RWPE1 (cell line): ENCODE measurements around the gene PEX26.

Source experiments
- CTCF ChIA-PET: fragments of 350-600 bp; sonication (Branson Sonifier 250); formaldehyde crosslinking; extraction: SDS; loops from one replicate; lab custom pipeline; 2021; lab: Yijun Ruan, JAX
- POLR2A ChIA-PET: fragments of 400-600 bp; formaldehyde crosslinking; extraction: SDS; loops from one replicate; lab custom pipeline; 2020; ENCODE audit warnings: antibody characterized with exemption; ENCODE audit not compliant: low non-redundant PET; lab: Yijun Ruan, JAX
- DNase-seq: peaks from one replicate; pipeline ENCODE4 v3.0.0; 2012; ENCODE audit warnings: low spot score
- H3K27ac ChIP-seq: fragments of 450-650 bp; 2 replicates; pipeline ENCODE4 v1.5.1; 2017
- CTCF ChIP-seq: fragments of 450-650 bp; conservative IDR thresholded peaks from 2 replicates; pipeline ENCODE4 v1.5.1; 2017; ENCODE audit warnings: low read depth, mild to moderate bottlenecking

The PEX26 gene

GRCh38 chr22:18148293-18148965, 70.6 kb downstream of the PEX26 start:
- no peak overlapping the region for H3K27ac ChIP-seq
- DNase-seq = no peak
- CTCF ChIA-PET = no interaction called here
- POLR2A ChIA-PET = no interaction called here
- TF ChIP-seq CTCF = no peak

GRCh38 chr22:18152519-18152918, 74.7 kb downstream of the PEX26 start:
- CTCF ChIA-PET = no interaction called here
- no peak overlapping the region for H3K27ac ChIP-seq
- TF ChIP-seq CTCF = no peak
- POLR2A ChIA-PET = no interaction called here
- no peak for DNase-seq

- ChIA-PET POLR2A (no interaction called here), CTCF (no interaction called here)
- H3K27ac ChIP-seq = no peak overlapping the region
- no peak for DNase-seq
- TF ChIP-seq CTCF = no peak
These were observed 77.1 kb downstream of the PEX26 start for GRCh38 chr22:18154821-18155390.
